Measurements from ENCODE around the gene CALU.

CALU gene

GRCh38 chr7:128774921-128775320, 35.8 kb downstream of the CALU start:
- DNase-seq (ENCODE audit: low spot score) = no peak
- Histone ChIP-seq H3K4me3 (no peak overlapping the region), H3K27ac (no peak overlapping the region)
- TF ChIP-seq CTCF (IDR thresholded peaks at IDR 0.05) = no peak

DNA sequence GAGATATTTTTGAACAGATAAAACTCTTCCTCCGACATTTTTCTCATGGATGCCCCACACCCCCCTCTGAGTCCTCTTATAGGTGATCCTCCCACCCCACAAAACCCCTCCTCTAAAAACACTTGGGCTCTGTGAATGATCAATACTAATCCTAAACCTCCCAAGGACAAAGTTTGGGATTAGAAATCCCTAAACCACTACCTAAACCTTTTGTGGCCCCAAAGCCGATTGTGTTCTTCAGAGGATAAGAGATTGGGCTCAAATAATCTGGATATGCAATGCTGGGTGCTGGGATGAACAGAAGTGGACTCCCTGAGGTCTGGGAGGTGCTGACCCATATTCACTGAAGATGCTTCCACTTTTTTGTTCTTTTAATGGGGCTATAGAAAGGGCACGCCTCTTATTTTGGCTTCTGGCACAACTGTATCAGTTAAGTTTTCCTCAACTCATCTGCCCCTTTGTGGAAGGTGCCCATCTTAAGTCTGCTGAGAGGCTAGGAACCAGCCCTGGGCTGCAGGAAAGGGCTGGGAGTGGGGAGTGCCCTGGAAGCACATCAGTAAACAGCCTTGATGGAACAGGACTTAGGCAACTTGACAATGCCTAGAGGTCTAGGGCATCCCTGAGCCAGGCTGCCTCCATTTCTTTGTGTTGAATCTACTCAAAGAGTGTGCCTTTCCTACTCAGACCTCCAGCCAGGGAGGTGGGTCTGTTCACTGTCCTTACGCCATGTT, 36.8 kb downstream of the CALU start, which contains the start of gene OPN1SW:
TSS of gene OPN1SW (minus strand) at position 51 of the 731 bp plus-strand sequence. CDS start at position 38, 13 bp downstream.
- Histone ChIP-seq H3K27ac (no peak within 1 kb of the TSS), H3K4me3 (no peak within 1 kb of the TSS)
- no peak for DNase-seq (ENCODE audit: low spot score)
- no peak for TF ChIP-seq CTCF (IDR thresholded peaks at IDR 0.05)

GRCh38 chr7:128777156-128778123, 38.3 kb downstream of the CALU start:
- Histone ChIP-seq H3K27ac (no peak overlapping the region), H3K4me3 (no peak overlapping the region)
- no peak for TF ChIP-seq CTCF (IDR thresholded peaks at IDR 0.05)
- DNase-seq (ENCODE audit: low spot score) = no peak

DNA sequence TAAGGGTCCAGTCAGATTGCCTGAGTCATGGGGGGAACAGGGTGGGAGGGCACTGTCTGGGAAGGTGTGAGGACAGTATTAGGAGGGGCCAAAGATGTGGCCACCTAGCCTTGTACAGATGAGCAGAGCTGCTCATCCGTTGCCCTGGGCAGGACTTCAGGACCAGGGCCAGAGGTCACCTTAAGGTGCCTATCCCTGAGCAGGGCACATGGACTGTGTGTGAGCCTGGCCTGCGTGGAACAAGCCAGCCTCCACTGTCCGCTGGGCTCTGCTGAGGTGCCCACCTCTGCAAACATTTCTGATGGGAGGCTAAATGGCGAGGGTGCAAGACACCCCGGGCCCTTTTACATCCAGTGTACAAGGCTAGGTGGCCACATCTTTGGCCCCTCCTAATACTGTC, 39.8 kb downstream of the CALU start:
- no peak for TF ChIP-seq CTCF (IDR thresholded peaks at IDR 0.05)
- Histone ChIP-seq H3K27ac (no peak overlapping the region), H3K4me3 (no peak overlapping the region)
- no peak for DNase-seq (ENCODE audit: low spot score)

DNA sequence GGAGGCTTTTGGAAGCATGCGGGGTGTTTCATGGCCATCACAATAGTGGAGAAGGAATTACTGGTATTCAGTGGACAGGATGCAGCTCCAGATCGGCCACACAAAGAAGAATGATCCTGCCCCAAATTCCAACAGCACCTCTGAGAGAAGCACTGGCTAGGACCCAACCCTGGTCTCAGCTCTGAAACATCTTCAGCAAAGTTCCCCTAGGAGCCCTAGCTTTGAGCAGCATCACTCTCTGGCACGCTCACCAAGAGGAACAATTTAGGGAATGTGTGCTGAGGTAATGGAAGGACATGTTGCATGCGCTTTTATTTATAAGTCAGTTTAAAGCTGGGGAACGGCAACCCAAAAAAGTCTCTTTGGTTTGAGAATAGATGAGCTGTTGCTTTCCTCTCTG, 42.0 kb downstream of the CALU start:
- Histone ChIP-seq H3K27ac (peak overlapping the region in 1 of 2 donors; percentile 78), H3K4me3 (no peak overlapping the region)
- no peak for DNase-seq (ENCODE audit: low spot score)
- TF ChIP-seq CTCF (IDR thresholded peaks at IDR 0.05) = no peak

DNA sequence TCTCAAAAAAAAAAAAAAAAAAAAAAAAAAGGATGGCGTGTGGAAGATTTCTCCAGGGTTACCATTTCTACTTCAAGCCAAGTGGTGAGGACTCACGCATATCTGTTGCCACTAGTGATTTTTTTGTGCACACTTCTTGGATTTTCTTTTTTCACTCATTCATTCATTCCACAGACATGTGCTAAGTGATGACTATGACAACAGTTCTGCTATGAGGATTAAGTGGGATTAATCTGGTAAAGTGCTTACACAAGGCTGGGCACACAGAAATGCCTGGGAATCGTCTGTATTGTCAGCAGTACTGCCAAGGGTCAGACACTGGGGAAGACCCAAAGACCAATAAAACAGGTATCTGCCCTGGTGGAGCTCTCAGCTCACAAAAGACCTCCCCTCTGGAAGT, 42.7 kb downstream of the CALU start:
- Histone ChIP-seq H3K4me3 (no peak overlapping the region), H3K27ac (peak overlapping the region in 1 of 2 donors; percentile 78)
- DNase-seq (ENCODE audit: low spot score) = no peak
- no peak for TF ChIP-seq CTCF (IDR thresholded peaks at IDR 0.05)

Data from coronary artery (tissue), 2 donors.